ENCODE results near the gene MAGI1.
"Not testable (repeated sequence)": the region's sequence is repeated elsewhere in the genome, so short reads cannot be mapped to it uniquely, and the experiment has no call there.

The MAGI1 gene

GRCh38 chr3:65867463-65868210 is 171.1 kb downstream of the MAGI1 start:
- DNase-seq = no peak

- no peak for DNase-seq
Observed at GRCh38 chr3:65864357-65864904, 174.3 kb downstream of the MAGI1 start.

GRCh38 chr3:65861718-65862117 is 177.0 kb downstream of the MAGI1 start:
- no peak for DNase-seq

DNA sequence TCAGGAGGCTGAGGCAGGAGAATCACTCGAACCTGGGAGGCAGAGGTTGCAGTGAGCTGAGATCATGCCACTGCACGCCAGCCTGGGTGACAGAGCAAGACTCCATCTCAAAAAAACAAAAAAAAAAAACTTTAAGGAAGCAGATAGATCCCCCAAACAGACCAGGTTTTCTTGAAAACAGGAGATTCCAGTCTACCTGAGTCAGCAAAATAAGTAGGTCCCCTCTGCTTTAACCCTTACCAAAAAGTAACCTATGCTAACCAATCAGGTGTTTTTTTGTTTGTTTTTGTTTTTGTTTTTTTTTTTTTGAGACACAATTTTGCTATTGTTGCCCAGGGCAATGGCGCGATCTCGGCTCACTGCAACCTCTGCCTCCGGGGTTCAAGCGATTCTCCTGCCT is 179.1 kb downstream of the MAGI1 start:
- DNase-seq = not testable (repeated sequence)

DNA sequence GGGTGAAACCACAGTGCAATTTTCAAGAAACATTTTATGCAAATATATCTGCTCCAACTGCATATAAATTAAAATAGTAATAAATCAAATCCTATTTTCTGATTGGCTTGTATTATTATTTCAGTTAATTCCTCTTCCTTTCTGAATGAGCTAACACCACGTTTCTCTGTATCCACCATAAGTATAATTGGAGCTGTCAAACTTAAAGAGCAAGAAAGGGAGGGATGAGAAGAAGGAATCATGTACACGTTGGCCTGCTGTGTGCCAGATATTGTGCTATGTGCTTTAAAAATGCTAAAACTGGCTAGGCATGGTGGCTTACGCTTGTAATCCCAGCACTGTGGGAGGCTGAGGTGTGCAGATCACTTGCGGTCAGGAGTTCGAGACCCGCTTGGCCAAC is 180.0 kb downstream of the MAGI1 start:
- no peak for DNase-seq

DNA sequence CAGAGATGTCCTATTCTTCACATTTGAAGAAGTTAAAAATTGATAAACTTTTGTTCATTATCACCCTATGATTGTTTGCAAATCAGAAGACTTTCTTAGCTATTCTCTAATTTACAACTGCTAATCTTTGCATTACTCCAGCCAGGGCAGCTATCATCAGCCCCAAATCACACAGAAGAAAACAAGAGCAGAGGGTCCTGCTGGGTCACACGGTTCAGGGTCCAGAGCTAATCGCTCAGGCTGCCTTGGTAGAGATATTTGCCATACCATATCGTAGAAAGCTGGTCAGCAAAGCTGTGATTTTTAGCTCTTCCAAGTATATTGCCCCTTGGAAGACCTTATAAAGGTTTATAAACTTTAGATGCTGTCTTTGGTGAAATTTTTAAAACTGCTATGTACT is 181.4 kb downstream of the MAGI1 start:
- no peak for DNase-seq

DNA sequence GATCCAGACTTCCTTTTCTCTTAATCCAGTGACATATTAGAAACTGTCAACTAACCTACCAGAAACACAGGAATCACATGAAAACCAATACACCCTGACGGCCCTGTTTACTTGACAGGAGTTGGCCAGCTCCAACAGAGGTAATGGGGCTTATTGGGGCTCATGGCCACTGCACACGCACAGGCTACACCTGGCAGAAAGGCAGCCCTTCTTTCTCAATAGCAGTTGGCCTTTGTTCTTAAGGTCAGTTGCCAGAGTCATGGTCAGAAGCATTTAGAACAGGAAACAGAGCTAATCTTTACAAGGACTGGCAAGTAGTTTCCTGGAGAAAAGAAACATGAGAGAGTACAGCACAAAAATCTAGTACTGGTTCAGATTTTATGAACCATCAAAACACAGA is 181.8 kb downstream of the MAGI1 start:
- no peak for DNase-seq

GRCh38 chr3:65855370-65856100 is 183.2 kb downstream of the MAGI1 start:
- DNase-seq = no peak

GRCh38 chr3:65854606-65855304 is 184.0 kb downstream of the MAGI1 start:
- DNase-seq = no peak

- no peak for DNase-seq
Observed at GRCh38 chr3:65851827-65852226, 186.9 kb downstream of the MAGI1 start.

DNA sequence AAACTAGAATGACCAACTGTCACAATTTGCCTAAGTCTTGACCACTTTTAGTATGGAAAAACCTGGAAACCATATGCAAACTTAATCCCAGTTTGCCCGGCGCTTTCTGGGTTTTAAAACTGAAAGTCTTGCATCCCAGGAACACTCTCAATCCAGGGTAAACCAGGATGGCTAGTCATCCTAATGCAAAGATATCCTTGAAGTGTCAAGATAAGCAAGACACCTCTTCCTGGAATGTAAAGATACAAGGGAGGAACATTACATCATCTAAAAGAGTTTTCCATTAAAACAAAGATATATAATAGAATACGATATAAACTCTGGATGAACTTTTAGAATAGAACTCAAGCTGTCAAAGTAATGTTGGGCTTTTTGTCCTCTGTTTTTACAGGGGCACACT is 188.5 kb downstream of the MAGI1 start:
- DNase-seq = no peak

- DNase-seq = no peak
Observed at GRCh38 chr3:65848024-65848423, 190.7 kb downstream of the MAGI1 start.

DNA sequence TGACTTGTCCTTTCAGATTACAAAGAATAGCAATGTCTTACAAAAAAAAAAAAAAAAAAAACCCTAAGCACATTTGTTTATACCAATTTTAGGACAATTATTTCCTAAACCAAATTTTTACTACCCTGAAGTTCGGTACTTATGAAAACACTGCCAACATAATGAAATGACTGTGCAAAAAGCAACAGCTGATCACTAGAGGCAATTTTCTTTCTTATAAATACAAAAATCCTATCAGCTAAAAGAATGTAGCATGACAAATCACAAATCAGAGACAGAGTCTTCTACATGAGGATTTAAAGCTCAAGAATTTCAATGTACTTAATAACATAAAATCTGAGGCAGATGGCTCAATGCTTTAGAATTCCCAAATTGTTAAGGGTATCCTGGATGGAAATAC is 191.8 kb downstream of the MAGI1 start:
- no peak for DNase-seq

DNA sequence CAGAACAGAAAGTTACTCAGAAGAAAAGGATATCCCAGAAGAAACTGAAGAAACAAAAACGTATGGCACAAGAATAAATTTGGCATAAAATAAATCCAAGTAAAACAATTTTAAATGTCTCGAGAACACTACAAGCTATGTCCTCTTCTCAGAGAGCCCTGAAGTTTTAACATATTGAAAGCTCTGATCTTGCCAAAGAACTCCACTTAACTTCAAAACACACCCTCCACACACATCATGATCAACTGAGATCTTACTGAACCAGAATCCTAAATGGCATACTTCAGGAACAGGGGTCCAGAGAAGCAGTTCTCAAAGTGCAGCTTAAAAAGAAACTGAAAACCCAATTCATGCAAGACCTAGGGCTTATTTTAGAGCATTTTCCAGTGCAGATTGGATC is 194.3 kb downstream of the MAGI1 start:
- no peak for DNase-seq

GRCh38 chr3:65843732-65844131 is 195.0 kb downstream of the MAGI1 start:
- no peak for DNase-seq

GRCh38 chr3:65837604-65838003 is 201.1 kb downstream of the MAGI1 start:
- DNase-seq = no peak

DNA sequence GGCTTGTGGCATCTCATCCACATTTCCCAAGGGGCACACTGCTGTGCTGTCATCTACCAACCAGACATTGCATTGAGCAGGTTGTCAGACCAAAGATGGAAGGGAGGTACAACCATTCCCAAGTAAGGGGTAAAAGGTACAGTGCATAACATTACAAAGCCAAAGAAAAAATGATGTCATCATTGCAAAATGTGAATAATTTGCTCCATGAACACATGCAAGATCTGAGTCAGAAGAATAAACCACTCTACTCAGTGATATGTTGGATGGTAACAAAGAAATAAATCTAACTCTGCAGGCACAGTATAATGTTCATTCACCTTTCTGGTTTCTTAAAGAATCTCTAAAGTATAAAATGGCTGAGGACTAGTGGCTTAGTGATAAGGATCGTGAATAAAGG is 202.7 kb downstream of the MAGI1 start:
- no peak for DNase-seq

DNA sequence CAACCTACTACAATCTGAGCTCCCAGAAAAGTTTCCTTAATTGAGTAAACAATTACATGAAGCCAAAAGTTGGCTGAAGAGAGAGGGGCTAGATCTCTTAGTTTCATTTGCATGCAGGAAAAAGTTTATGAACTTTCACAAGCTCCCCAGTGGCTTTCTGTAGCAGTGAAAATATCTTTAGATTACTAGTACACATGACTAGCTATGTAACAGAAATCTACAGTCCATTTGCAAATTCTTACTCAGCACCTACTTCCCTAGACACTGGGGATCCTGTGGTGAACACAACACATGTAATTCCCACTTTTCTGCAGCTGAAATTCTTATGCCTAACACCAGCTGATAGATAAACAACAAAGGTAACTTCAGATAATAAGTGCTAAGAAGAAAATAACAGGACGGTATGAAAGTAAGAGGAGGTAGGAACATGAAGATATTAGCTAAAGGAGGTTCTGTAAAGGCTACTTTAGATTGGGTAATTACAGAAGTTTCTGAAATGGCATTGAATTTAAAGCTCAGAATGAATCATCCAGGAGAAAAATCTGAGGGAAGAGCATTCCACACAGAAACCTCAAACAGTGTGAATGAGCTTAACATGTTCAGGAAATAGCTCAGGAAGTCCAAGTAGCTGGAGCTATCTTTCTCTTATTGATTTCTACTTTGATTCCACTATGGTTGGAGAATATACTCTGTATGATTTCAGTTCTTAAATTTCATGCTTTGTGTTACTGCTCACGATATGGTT is 204.8 kb downstream of the MAGI1 start:
- DNase-seq = no peak

DNA sequence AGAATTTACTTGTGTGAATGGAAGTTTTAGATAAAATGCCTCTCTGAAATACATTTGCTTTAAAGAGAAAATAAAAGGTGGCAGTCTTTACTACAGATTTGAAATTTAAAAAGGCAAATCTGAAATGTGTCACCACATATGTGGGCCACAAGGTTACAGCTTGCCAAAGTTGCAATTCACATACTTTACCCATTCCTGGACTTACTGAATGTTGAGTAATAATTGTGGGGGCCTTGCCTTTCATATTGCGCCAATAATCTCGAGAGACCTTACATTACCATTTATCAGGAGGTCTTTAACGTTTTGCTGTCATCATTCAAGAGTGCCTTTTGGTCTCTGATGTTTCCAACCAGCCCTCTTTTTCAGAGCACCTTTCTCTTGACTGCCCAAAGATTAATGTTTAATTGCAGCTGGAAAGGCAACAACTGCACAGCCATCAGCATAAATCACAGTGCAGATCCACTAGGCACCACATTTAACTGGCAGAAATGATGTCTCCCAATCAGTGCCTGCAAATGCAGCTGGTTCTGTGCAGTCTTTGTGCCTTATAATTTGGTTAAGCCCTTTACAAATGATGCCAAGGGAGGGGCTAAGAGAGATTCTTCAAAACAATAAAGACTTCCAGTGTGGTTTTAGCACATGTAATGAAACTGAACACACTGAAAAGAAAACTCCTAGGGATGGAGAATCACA is 206.8 kb downstream of the MAGI1 start:
- no peak for DNase-seq

DNA sequence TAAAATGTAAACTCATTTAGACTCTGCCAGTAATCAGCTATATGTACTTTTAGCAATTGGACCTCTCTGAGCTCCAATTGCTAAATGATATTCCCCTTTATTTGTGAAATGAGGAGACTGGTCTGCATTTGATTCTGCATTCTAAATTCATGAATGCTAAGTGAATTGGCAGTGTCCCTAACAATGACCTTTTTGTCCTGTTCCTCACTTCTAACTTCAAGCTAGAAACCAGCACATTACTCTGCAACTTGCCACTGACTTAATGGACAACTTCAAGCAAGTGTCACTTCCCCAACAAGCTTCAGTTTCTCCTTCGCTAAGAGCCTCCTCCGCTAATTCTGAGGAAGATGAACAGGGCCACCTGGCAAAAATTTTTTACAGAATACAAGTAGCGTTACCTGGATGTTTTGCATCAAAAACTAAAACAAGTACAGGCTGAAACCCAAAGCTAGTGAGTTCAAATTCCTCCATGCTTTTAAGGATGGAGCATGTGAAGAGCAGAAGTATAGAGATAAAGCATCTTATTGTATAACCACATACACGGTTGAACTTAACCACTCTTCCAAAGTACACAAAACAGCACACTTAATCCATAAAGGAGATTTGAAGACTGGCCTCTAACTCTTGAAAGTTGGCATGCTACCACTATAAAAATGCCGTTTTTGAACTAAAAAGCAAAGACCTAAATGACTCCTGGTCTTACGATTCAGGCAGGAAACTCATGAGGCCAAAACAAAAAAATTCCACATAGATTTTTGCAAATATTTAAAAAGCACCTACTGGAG is 207.6 kb downstream of the MAGI1 start:
- no peak for DNase-seq

GRCh38 chr3:65829228-65829627 is 209.5 kb downstream of the MAGI1 start:
- DNase-seq = no peak

All from activated T-cell treated with anti-CD3 and anti-CD28 coated beads, Interleukin-2, amount 50 U/mL, for 1 hour (primary cell).